ENCODE data around the gene CNDP1. TPM values are rescaled to one million over a fixed set of nuclear protein-coding genes. Genes with fewer than 3 reads are reported as not detected.

The CNDP1 gene
- total RNA-seq, 1 donor from 2014 or later = 0.27 TPM

DNA sequence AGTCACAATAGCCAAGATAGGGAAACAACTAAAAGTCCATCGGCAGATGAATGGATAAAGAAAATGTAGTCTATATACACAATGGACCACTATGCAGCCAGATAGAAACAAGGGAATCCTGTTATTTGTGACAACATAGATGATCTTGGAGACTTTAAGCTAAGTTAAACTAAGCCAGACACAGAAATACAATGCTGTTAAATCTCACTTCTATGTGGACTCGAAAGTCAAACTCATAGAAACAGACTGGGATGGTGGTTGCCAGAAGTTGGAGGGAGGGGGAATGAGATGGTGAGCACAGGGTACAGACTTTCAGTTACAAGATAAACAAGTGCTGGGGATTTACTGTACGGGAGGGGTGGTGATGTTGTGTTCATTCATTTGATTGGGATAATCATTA, 5.4 kb upstream of the CNDP1 start:
- TF ChIP-seq, protein P1, sequence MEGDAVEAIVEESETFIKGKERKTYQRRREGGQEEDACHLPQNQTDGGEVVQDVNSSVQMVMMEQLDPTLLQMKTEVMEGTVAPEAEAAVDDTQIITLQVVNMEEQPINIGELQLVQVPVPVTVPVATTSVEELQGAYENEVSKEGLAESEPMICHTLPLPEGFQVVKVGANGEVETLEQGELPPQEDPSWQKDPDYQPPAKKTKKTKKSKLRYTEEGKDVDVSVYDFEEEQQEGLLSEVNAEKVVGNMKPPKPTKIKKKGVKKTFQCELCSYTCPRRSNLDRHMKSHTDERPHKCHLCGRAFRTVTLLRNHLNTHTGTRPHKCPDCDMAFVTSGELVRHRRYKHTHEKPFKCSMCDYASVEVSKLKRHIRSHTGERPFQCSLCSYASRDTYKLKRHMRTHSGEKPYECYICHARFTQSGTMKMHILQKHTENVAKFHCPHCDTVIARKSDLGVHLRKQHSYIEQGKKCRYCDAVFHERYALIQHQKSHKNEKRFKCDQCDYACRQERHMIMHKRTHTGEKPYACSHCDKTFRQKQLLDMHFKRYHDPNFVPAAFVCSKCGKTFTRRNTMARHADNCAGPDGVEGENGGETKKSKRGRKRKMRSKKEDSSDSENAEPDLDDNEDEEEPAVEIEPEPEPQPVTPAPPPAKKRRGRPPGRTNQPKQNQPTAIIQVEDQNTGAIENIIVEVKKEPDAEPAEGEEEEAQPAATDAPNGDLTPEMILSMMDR (IDR thresholded peaks at IDR 0.05; ENCODE audit: partially characterized antibody, unreplicated experiment) = no peak
- no peak overlapping the region for H3K4me3 Mint-ChIP-seq (ENCODE audit: unreplicated experiment)
- no peak for DNase-seq
- H3K4me1 Mint-ChIP-seq (ENCODE audit: low read depth, unreplicated experiment) = no peaks in the 10 kb centered on the region
- H3K27ac Mint-ChIP-seq (ENCODE audit: unreplicated experiment) = no peak overlapping the region
- H3K27me3 Mint-ChIP-seq (ENCODE audit: unreplicated experiment) = no peaks in the 10 kb centered on the region
- peaks cover 12% of the 10 kb centered on the region for H3K36me3 Mint-ChIP-seq (ENCODE audit: unreplicated experiment)
- peaks cover 4% of the 10 kb centered on the region for H3K9me3 Mint-ChIP-seq (ENCODE audit: unreplicated experiment)

DNA sequence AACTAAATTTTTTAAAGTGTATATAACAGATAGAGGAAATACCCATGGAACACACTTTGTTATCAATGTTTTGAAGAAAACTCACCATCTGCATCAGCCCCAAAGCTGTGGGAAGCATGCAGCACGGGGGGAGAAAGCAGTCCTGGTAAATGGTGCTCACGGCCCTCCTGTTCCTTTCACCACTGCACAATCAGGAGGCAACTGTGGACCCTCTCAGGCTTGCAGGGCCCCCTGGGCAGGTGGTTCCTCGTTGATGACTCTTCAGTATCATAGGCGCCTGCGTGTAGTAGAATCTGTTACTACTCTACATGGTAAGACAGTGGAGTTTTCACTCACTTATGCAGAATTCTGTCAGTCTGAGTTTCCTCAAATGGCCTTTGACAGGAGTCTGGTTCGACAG, 4.9 kb upstream of the CNDP1 start:
- no peak for DNase-seq
- no peaks in the 10 kb centered on the region for H3K27me3 Mint-ChIP-seq (ENCODE audit: unreplicated experiment)
- no peaks in the 10 kb centered on the region for H3K4me1 Mint-ChIP-seq (ENCODE audit: low read depth, unreplicated experiment)
- H3K36me3 Mint-ChIP-seq (ENCODE audit: unreplicated experiment) = peaks cover 9% of the 10 kb centered on the region
- H3K4me3 Mint-ChIP-seq (ENCODE audit: unreplicated experiment) = no peak overlapping the region
- H3K27ac Mint-ChIP-seq (ENCODE audit: unreplicated experiment) = no peak overlapping the region
- H3K9me3 Mint-ChIP-seq (ENCODE audit: unreplicated experiment) = peaks cover 4% of the 10 kb centered on the region
- TF ChIP-seq, protein P1 (IDR thresholded peaks at IDR 0.05; ENCODE audit: partially characterized antibody, unreplicated experiment) = no peak

DNA sequence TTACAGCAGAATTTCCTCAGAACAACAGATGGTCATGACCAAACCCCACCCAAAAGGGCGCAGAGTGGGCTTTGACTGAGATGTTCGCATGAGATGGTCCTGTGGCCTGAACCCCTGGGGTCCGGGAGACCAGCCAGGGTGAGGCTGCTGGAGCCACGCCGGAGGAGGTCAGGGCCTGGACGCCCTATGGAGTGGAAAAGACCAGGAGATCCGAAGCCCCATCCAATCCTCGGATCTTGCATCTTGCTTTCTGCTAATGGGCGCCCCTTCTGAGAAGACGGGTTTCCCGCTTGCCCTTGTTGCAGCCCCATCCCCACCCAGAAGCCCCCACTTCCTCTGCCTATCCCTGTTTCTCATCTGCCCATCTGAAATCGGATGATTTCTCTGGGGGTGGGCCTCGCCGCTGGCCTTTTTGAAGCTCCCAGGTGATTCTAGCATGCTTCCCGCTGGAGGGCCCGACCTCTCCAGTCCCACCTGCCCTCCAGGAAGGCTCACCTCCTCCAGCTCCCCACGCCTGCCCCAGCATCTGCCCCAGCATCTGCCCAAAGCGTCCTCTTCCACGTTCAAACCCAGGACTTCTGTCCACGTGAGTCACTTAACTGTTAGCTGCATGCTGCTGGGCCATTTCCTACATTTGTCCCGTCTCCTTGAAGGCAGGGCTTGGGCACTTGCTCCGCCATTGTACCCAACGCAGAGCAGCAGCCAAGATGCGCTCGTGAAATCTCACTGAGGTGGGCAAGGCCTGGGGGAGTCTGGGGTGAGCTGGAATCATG, 4.3 kb upstream of the CNDP1 start:
- Mint-ChIP-seq H3K27me3 (ENCODE audit: unreplicated experiment) (no peaks in the 10 kb centered on the region), H3K9me3 (ENCODE audit: unreplicated experiment) (peaks cover 4% of the 10 kb centered on the region), H3K27ac (ENCODE audit: unreplicated experiment) (no peak overlapping the region), H3K4me1 (ENCODE audit: low read depth, unreplicated experiment) (no peaks in the 10 kb centered on the region), H3K36me3 (ENCODE audit: unreplicated experiment) (peaks cover 13% of the 10 kb centered on the region), H3K4me3 (ENCODE audit: unreplicated experiment) (no peak overlapping the region)
- DNase-seq = no peak
- TF ChIP-seq, protein P1 (IDR thresholded peaks at IDR 0.05; ENCODE audit: partially characterized antibody, unreplicated experiment) = no peak

DNA sequence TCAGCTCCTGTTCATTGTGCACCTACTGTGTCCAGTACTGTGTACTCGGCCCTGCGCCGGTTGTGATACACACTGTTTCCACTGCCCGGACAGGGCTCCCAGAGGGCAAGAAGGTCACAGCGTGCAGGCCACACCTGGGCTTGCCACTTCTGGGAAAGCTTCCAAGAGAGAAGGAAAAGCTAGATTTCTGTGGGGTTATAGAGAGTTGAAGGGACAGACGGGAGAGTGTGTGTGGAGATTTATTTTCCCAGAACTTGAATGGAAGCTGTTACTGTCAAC, 3.8 kb upstream of the CNDP1 start:
- TF ChIP-seq, protein P1 (IDR thresholded peaks at IDR 0.05; ENCODE audit: partially characterized antibody, unreplicated experiment) = no peak
- Mint-ChIP-seq H3K27ac (ENCODE audit: unreplicated experiment) (no peak overlapping the region), H3K36me3 (ENCODE audit: unreplicated experiment) (peaks cover 12% of the 10 kb centered on the region)

DNA sequence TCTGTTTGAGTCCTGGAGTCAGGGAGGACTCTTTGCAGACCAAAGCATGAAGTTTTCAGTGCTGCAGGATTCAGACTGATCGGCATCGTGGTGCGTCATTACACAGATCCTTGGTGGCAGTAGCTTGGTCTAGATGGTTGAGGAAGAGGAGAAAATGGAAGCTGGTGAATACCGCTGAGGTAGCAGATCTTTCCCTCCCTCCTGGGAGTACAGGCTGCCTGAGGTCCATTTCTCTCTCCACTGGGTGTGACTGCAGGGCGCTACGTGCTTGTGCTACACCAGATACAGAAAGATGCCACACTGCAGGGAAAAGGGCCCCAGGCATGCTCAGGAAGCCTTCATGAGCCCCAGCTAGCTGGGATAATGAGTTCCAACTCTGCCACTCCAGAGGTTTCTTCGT, 3.3 kb upstream of the CNDP1 start:
- Mint-ChIP-seq H3K27me3 (ENCODE audit: unreplicated experiment) (no peaks in the 10 kb centered on the region), H3K27ac (ENCODE audit: unreplicated experiment) (no peak overlapping the region), H3K4me3 (ENCODE audit: unreplicated experiment) (no peak overlapping the region), H3K9me3 (ENCODE audit: unreplicated experiment) (peaks cover 2% of the 10 kb centered on the region), H3K36me3 (ENCODE audit: unreplicated experiment) (peaks cover 12% of the 10 kb centered on the region), H3K4me1 (ENCODE audit: low read depth, unreplicated experiment) (no peaks in the 10 kb centered on the region)
- TF ChIP-seq, protein P1 (IDR thresholded peaks at IDR 0.05; ENCODE audit: partially characterized antibody, unreplicated experiment) = no peak
- no peak for DNase-seq

More for the DNA sequence above, 3.8 kb upstream of the CNDP1 start:
- DNase-seq = no peak
- no peak overlapping the region for H3K4me3 Mint-ChIP-seq (ENCODE audit: unreplicated experiment)
- H3K9me3 Mint-ChIP-seq (ENCODE audit: unreplicated experiment) = peaks cover 2% of the 10 kb centered on the region
- H3K4me1 Mint-ChIP-seq (ENCODE audit: low read depth, unreplicated experiment) = no peaks in the 10 kb centered on the region
- H3K27me3 Mint-ChIP-seq (ENCODE audit: unreplicated experiment) = no peaks in the 10 kb centered on the region

Data from glutamatergic neuron (in vitro differentiated cells).